BLaER1 treated with 17β-estradiol and CSF1 and Interleukin-3, amounts not matched to agents 10 nM and 100 nM (cell line): Measurements from ENCODE around the gene TMEM42.
"Not testable (repeated sequence)": the region's sequence is repeated elsewhere in the genome, so short reads cannot be mapped to it uniquely, and the experiment has no call there.

Experiments
- H3K27ac ChIP-seq, 11 experiments: shearing (Covaris generic); formaldehyde crosslinking; 2 replicates each; pipeline ENCODE4 v1.8.1; 2022
- H3K27me3 ChIP-seq, 11 experiments: shearing (Covaris generic); formaldehyde crosslinking; 2 replicates each; pipeline ENCODE4 v1.8.1; 2022
- H3K36me3 ChIP-seq, 11 experiments: shearing (Covaris generic); formaldehyde crosslinking; 2 replicates each; pipeline ENCODE4 v1.8.1; 2022
- H3K4me1 ChIP-seq, 10 experiments: shearing (Covaris generic); formaldehyde crosslinking; 2 replicates each; pipeline ENCODE4 v1.8.1; 2022
- H3K4me2 ChIP-seq, 11 experiments: shearing (Covaris generic); formaldehyde crosslinking; 2 replicates each; pipeline ENCODE4 v1.8.1; 2022
- H3K4me3 ChIP-seq, 10 experiments: shearing (Covaris generic); formaldehyde crosslinking; 2 replicates each; pipeline ENCODE4 v1.8.1; 2022
- H3K9ac ChIP-seq, 11 experiments: shearing (Covaris generic); formaldehyde crosslinking; 2 replicates each; pipeline ENCODE4 v1.8.1; 2022
- H3K9me3 ChIP-seq, 11 experiments: shearing (Covaris generic); formaldehyde crosslinking; replicated peaks in 1 of 11; 2 replicates each; pipeline ENCODE4 v1.8.1; 2022
- H4K20me1 ChIP-seq, 11 experiments: shearing (Covaris generic); formaldehyde crosslinking; 2 replicates each; pipeline ENCODE4 v1.8.1; 2022
- Cebpa-rat ChIP-seq, 11 experiments: shearing (Covaris generic); IDR thresholded peaks; 2 replicates each; pipeline ENCODE4 v1.8.1; 2022

TMEM42 gene

GRCh38 chr3:44833394-44833793 is 28.3 kb upstream of the TMEM42 start:
- TF ChIP-seq Cebpa-rat (IDR thresholded peaks at IDR 0.05) = no peak
- no peak overlapping the region for H3K4me2 ChIP-seq

GRCh38 chr3:44835684-44836083 is 26.0 kb upstream of the TMEM42 start:
- Histone ChIP-seq H3K4me2 (no peak overlapping the region), H3K27ac (no peak overlapping the region), H3K27me3 (no peaks in the 10 kb centered on the region), H3K4me1 (no peaks in the 10 kb centered on the region), H3K36me3 (peaks cover 53 to 100% (median 99%) of the 10 kb centered on the region in 11 experiments), H3K9me3 (peaks cover 31 to 51% (median 39%) of the 10 kb centered on the region in 11 experiments), H4K20me1 (no peaks in the 10 kb centered on the region), H3K4me3 (peak overlapping the region in 3 of 10 experiments; percentile 0 to 13 (median 13); a peak in 2 of 20 replicates), H3K9ac (no peak overlapping the region)
- TF ChIP-seq Cebpa-rat (IDR thresholded peaks at IDR 0.05) = no peak

More at GRCh38 chr3:44833394-44833793, 28.3 kb upstream of the TMEM42 start:
- H3K9me3 ChIP-seq = peaks cover 31 to 48% (median 38%) of the 10 kb centered on the region in 11 experiments
- H3K4me1 ChIP-seq = no peaks in the 10 kb centered on the region
- no peak overlapping the region for H3K4me3 ChIP-seq
- no peaks in the 10 kb centered on the region for H4K20me1 ChIP-seq
- no peak overlapping the region for H3K9ac ChIP-seq
- H3K27ac ChIP-seq = no peak overlapping the region
- peaks cover 49 to 95% (median 92%) of the 10 kb centered on the region in 11 experiments for H3K36me3 ChIP-seq
- H3K27me3 ChIP-seq = no peaks in the 10 kb centered on the region

GRCh38 chr3:44842376-44842775 is 19.3 kb upstream of the TMEM42 start:
- H3K36me3 ChIP-seq = peaks cover 48 to 100% (median 98%) of the 10 kb centered on the region in 11 experiments
- no peak for TF ChIP-seq Cebpa-rat (IDR thresholded peaks at IDR 0.05)

GRCh38 chr3:44845528-44846520 is 15.9 kb upstream of the TMEM42 start:
- no peak for TF ChIP-seq Cebpa-rat (IDR thresholded peaks at IDR 0.05)
- no peaks in the 10 kb centered on the region for H4K20me1 ChIP-seq
- H3K9ac ChIP-seq = no peak overlapping the region
- H3K36me3 ChIP-seq = peaks cover 38 to 97% (median 90%) of the 10 kb centered on the region in 11 experiments
- H3K4me1 ChIP-seq = no peaks in the 10 kb centered on the region
- no peaks in the 10 kb centered on the region for H3K27me3 ChIP-seq
- no peak overlapping the region for H3K4me2 ChIP-seq
- H3K4me3 ChIP-seq = no peak overlapping the region
- no peaks in the 10 kb centered on the region for H3K9me3 ChIP-seq
- no peak overlapping the region for H3K27ac ChIP-seq

More at GRCh38 chr3:44842376-44842775, 19.3 kb upstream of the TMEM42 start:
- H3K9ac ChIP-seq = no peak overlapping the region
- no peaks in the 10 kb centered on the region for H3K27me3 ChIP-seq
- H3K4me3 ChIP-seq = no peak overlapping the region
- no peaks in the 10 kb centered on the region for H4K20me1 ChIP-seq
- no peak overlapping the region for H3K4me2 ChIP-seq
- peaks cover 0 to 12% (median 9%) of the 10 kb centered on the region in 11 experiments; a peak in 15 of 22 replicates for H3K9me3 ChIP-seq
- no peaks in the 10 kb centered on the region for H3K4me1 ChIP-seq
- no peak overlapping the region for H3K27ac ChIP-seq

GRCh38 chr3:44848634-44849033 is 13.1 kb upstream of the TMEM42 start:
- Histone ChIP-seq H3K9ac (no peak overlapping the region), H4K20me1 (no peaks in the 10 kb centered on the region), H3K36me3 (peaks cover 49 to 97% (median 90%) of the 10 kb centered on the region in 11 experiments), H3K4me1 (no peaks in the 10 kb centered on the region), H3K4me2 (no peak overlapping the region), H3K27ac (no peak overlapping the region), H3K27me3 (no peaks in the 10 kb centered on the region), H3K4me3 (no peak overlapping the region), H3K9me3 (peaks cover 3 to 14% (median 12%) of the 10 kb centered on the region in 11 experiments; a peak in 19 of 22 replicates)
- no peak for TF ChIP-seq Cebpa-rat (IDR thresholded peaks at IDR 0.05)

GRCh38 chr3:44856663-44857062 is 5.0 kb upstream of the TMEM42 start:
- H3K27ac ChIP-seq, H3K4me2 ChIP-seq, H4K20me1 ChIP-seq, H3K4me3 ChIP-seq, H3K9ac ChIP-seq, H3K27me3 ChIP-seq, H3K4me1 ChIP-seq: not testable (repeated sequence)
- H3K9me3 ChIP-seq = peaks cover 28 to 52% (median 49%) of the 10 kb centered on the region in 11 experiments
- peaks cover 29 to 64% (median 57%) of the 10 kb centered on the region in 11 experiments for H3K36me3 ChIP-seq

- Histone ChIP-seq H3K9ac (no peak overlapping the region), H3K27ac (no peak overlapping the region), H3K4me3 (no peak overlapping the region), H3K4me1 (peaks cover 8 to 19% (median 12%) of the 10 kb centered on the region in 10 experiments), H4K20me1 (no peaks in the 10 kb centered on the region), H3K4me2 (no peak overlapping the region), H3K36me3 (peaks cover 8 to 35% (median 25%) of the 10 kb centered on the region in 11 experiments; a peak in 21 of 22 replicates), H3K27me3 (no peaks in the 10 kb centered on the region), H3K9me3 (peaks cover 19 to 29% (median 24%) of the 10 kb centered on the region in 11 experiments)
- no peak for TF ChIP-seq Cebpa-rat (IDR thresholded peaks at IDR 0.05)
Measured at GRCh38 chr3:44860117-44860516, 1.6 kb upstream of the TMEM42 start.

GRCh38 chr3:44862226-44862637 is 520 bp downstream of the TMEM42 start:
- no peaks in the 10 kb centered on the region for H3K27me3 ChIP-seq
- H3K27ac ChIP-seq = peak overlapping the region; percentile 73 to 93 (median 87); a peak in 21 of 22 replicates
- peak overlapping the region; percentile 76 to 92 (median 87) for H3K9ac ChIP-seq
- peaks cover 0 to 8% (median 3%) of the 10 kb centered on the region in 11 experiments; a peak in 17 of 22 replicates for H3K9me3 ChIP-seq
- H3K4me3 ChIP-seq = peak overlapping the region; percentile 60 to 79 (median 68)
- H3K4me2 ChIP-seq = peak overlapping the region; percentile 78 to 99 (median 92)
- TF ChIP-seq Cebpa-rat (IDR thresholded peaks at IDR 0.05) = no peak
- peaks cover 1 to 30% (median 12%) of the 10 kb centered on the region in 11 experiments; a peak in 16 of 22 replicates for H3K36me3 ChIP-seq
- no peaks in the 10 kb centered on the region for H4K20me1 ChIP-seq
- peaks cover 8 to 23% (median 12%) of the 10 kb centered on the region in 10 experiments for H3K4me1 ChIP-seq
